ENCODE measurements around the gene SLBP.
"Not testable (repeated sequence)": the region's sequence is repeated elsewhere in the genome, so short reads cannot be mapped to it uniquely, and the experiment has no call there.

Gene SLBP

GRCh38 chr4:1675136-1675801, 36.9 kb downstream of the SLBP start:
- DNase-seq (ENCODE audit: low spot score), result no peak

GRCh38 chr4:1674682-1675081, 37.4 kb downstream of the SLBP start:
- DNase-seq (ENCODE audit: low spot score), result no peak

- DNase-seq (ENCODE audit: low spot score), result no peak
Observed at GRCh38 chr4:1673671-1674070, 38.4 kb downstream of the SLBP start.

GRCh38 chr4:1671011-1671410, 41.1 kb downstream of the SLBP start:
- not testable (repeated sequence) for DNase-seq (ENCODE audit: low spot score)

- DNase-seq (ENCODE audit: low spot score), result no peak
Observed at GRCh38 chr4:1670279-1670678, 41.8 kb downstream of the SLBP start.

GRCh38 chr4:1669850-1670249, 42.3 kb downstream of the SLBP start:
- no peak for DNase-seq (ENCODE audit: low spot score)

- no peak for DNase-seq (ENCODE audit: low spot score)
Observed at GRCh38 chr4:1669270-1669669, 42.8 kb downstream of the SLBP start.

GRCh38 chr4:1668488-1668840, 43.7 kb downstream of the SLBP start:
- no peak for DNase-seq (ENCODE audit: low spot score)

GRCh38 chr4:1667273-1667672, 44.8 kb downstream of the SLBP start:
- DNase-seq (ENCODE audit: low spot score), result no peak

GRCh38 chr4:1666391-1666790, 45.7 kb downstream of the SLBP start:
- DNase-seq (ENCODE audit: low spot score), result no peak

- no peak for DNase-seq (ENCODE audit: low spot score)
Observed at GRCh38 chr4:1664141-1664540, 48.0 kb downstream of the SLBP start.

GRCh38 chr4:1663549-1663948, 48.6 kb downstream of the SLBP start:
- no peak for DNase-seq (ENCODE audit: low spot score)

- no peak for DNase-seq (ENCODE audit: low spot score)
Observed at GRCh38 chr4:1661695-1662094, 50.4 kb downstream of the SLBP start.

- DNase-seq (ENCODE audit: low spot score), result no peak
Observed at GRCh38 chr4:1660948-1661677, 51.0 kb downstream of the SLBP start.

- no peak for DNase-seq (ENCODE audit: low spot score)
Observed at GRCh38 chr4:1659104-1660043, 52.7 kb downstream of the SLBP start.

- no peak for DNase-seq (ENCODE audit: low spot score)
Observed at GRCh38 chr4:1658581-1658980, 53.5 kb downstream of the SLBP start.

GRCh38 chr4:1658146-1658545, 54.0 kb downstream of the SLBP start:
- DNase-seq (ENCODE audit: low spot score), result no peak

GRCh38 chr4:1656986-1657385, 55.1 kb downstream of the SLBP start:
- no peak for DNase-seq (ENCODE audit: low spot score)

GRCh38 chr4:1656132-1656531, 56.0 kb downstream of the SLBP start:
- DNase-seq (ENCODE audit: low spot score), result no peak

- no peak for DNase-seq (ENCODE audit: low spot score)
Observed at GRCh38 chr4:1655676-1656075, 56.4 kb downstream of the SLBP start.

GRCh38 chr4:1655081-1655480, 57.0 kb downstream of the SLBP start:
- DNase-seq (ENCODE audit: low spot score), result no peak

- no peak for DNase-seq (ENCODE audit: low spot score)
Observed at GRCh38 chr4:1654216-1654955, 57.7 kb downstream of the SLBP start.

All from activated CD4-positive, alpha-beta T cell treated with anti-CD3 and anti-CD28 coated beads, Interleukin-2, Interleukin-4, amounts not matched to agents 100 ng/mL and 50 ng/mL, durations not matched to agents 16 hours and 8 hours (primary cell).